IMR-90 (cell line): Measurements from ENCODE around the gene SERPINA4. TPM values are rescaled to one million over a fixed set of nuclear protein-coding genes. Genes with fewer than 3 reads are reported as not detected.

Experiments
- ATAC-seq: fragments of 200-7000 bp; cut with Tn5 transposase; 2 replicates; pipeline ENCODE4 v1.9.1; 2020; ENCODE audit warnings: low read depth, mild to moderate bottlenecking, moderate library complexity
- BruUV-seq: library from RNA; stranded (reverse); fragments of 400-500 nt; replicated peaks from 2 replicates; lab custom pipeline; 2021; lab: Mats Ljungman, UMichigan
- CTCF ChIA-PET: fragments of 300-600 bp; formaldehyde crosslinking; extraction: SDS; loops from one replicate; lab custom pipeline; 2021; ENCODE audit warnings: antibody characterized with exemption; lab: Yijun Ruan, JAX
- POLR2A ChIA-PET: fragments of 300-600 bp; sonication (Branson Sonifier 250); formaldehyde crosslinking; loops from one replicate; lab custom pipeline; 2022; ENCODE audit warnings: antibody characterized with exemption; ENCODE audit not compliant: unreplicated experiment; lab: Charles Lee
- DNase-seq: peaks from one replicate; pipeline ENCODE4 v3.0.0; 2013
- H2AFZ ChIP-seq: replicated peaks from 2 replicates; pipeline ENCODE3; 2013; ENCODE audit warnings: low read length, mild to moderate bottlenecking; ENCODE audit not compliant: poor library complexity
- H2AK5ac ChIP-seq: 2 replicates; pipeline ENCODE4 v1.6.1; 2013; ENCODE audit warnings: low read depth, low read length, inconsistent platforms
- H2AK9ac ChIP-seq: replicated peaks from 2 replicates; pipeline ENCODE3; 2013; ENCODE audit warnings: mild to moderate bottlenecking, low read depth, low read length, moderate library complexity; ENCODE audit not compliant: poor library complexity
- H2BK120ac ChIP-seq: 2 replicates; pipeline ENCODE4 v1.6.1; 2013; ENCODE audit warnings: low read depth, low read length, inconsistent platforms
- H2BK15ac ChIP-seq: 3 replicates; pipeline ENCODE4 v1.6.1; 2013; ENCODE audit warnings: low read depth, low read length, inconsistent platforms
- H2BK20ac ChIP-seq: 2 replicates; pipeline ENCODE4 v1.6.1; 2013; ENCODE audit warnings: low read depth, mild to moderate bottlenecking, inconsistent platforms, low read length, moderate library complexity
- H2BK5ac ChIP-seq: 2 replicates; pipeline ENCODE4 v1.6.1; 2013; ENCODE audit warnings: mild to moderate bottlenecking, low read depth, low read length, inconsistent platforms; ENCODE audit not compliant: poor library complexity, severe bottlenecking
- H3K14ac ChIP-seq: replicated peaks from 2 replicates; pipeline ENCODE4 v1.6.1; 2013; ENCODE audit warnings: low read depth, low read length, inconsistent platforms
- H3K18ac ChIP-seq: 2 replicates; pipeline ENCODE4 v1.6.1; 2013; ENCODE audit warnings: low read depth, low read length, control low read depth
- H3K23ac ChIP-seq: 2 replicates; pipeline ENCODE4 v1.6.1; 2013; ENCODE audit warnings: low read depth, low read length, inconsistent platforms
- H3K27ac ChIP-seq: 2 replicates; pipeline ENCODE4 v1.5.1; 2013; ENCODE audit warnings: mild to moderate bottlenecking, control low read depth, low read length; ENCODE audit not compliant: insufficient read depth
- H3K27me3 ChIP-seq: 2 replicates; pipeline ENCODE4 v1.6.1; 2013; ENCODE audit warnings: low read length; ENCODE audit not compliant: control insufficient read depth, insufficient read depth
- H3K36me3 ChIP-seq: 2 replicates; pipeline ENCODE4 v1.6.1; 2013; ENCODE audit warnings: low read length, mixed read lengths; ENCODE audit not compliant: control insufficient read depth, insufficient read depth
- H3K4ac ChIP-seq: 2 replicates; pipeline ENCODE4 v1.6.1; 2013; ENCODE audit warnings: low read depth, low read length, inconsistent platforms
- H3K4me1 ChIP-seq: 2 replicates; pipeline ENCODE4 v1.6.1; 2013; ENCODE audit warnings: low read length, mixed read lengths; ENCODE audit not compliant: control insufficient read depth, insufficient read depth
- H3K4me2 ChIP-seq: 2 replicates; pipeline ENCODE4 v1.6.1; 2013; ENCODE audit warnings: low read depth, mild to moderate bottlenecking, control low read depth, low read length, moderate library complexity
- H3K4me3 ChIP-seq: 2 replicates; pipeline ENCODE4 v1.5.1; 2013; ENCODE audit warnings: low read depth, mild to moderate bottlenecking, control low read depth, low read length, moderate library complexity; ENCODE audit not compliant: insufficient read depth
- H3K56ac ChIP-seq: 2 replicates; pipeline ENCODE4 v1.6.1; 2013; ENCODE audit warnings: low read length, inconsistent platforms; ENCODE audit not compliant: insufficient read depth; ENCODE audit errors: extremely low read depth
- H3K79me1 ChIP-seq, 2 experiments: 2 replicates each; pipeline ENCODE4 v1.6.1; 2013; ENCODE audit warnings: low read length in 2 of 2, inconsistent platforms in 1 of 2, low read depth in 1 of 2
- H3K9ac ChIP-seq: 2 replicates; pipeline ENCODE4 v1.6.1; 2013; ENCODE audit warnings: low read depth, low read length, control low read depth
- H3K9me1 ChIP-seq: 2 replicates; pipeline ENCODE4 v1.6.1; 2013; ENCODE audit warnings: low read length, inconsistent platforms; ENCODE audit not compliant: insufficient read depth
- H3K9me3 ChIP-seq: 2 replicates; pipeline ENCODE4 v1.6.1; 2013; ENCODE audit warnings: low read length; ENCODE audit not compliant: control insufficient read depth, insufficient read depth
- H4K20me1 ChIP-seq: 2 replicates; pipeline ENCODE4 v1.6.1; 2013; ENCODE audit warnings: low read length, inconsistent platforms; ENCODE audit not compliant: insufficient read depth
- H4K5ac ChIP-seq: 2 replicates; pipeline ENCODE4 v1.6.1; 2013; ENCODE audit warnings: mild to moderate bottlenecking, low read depth, low read length, control low read depth
- H4K8ac ChIP-seq, 2 experiments: 2 replicates each; pipeline ENCODE4 v1.6.1; 2013; ENCODE audit warnings: low read depth in 2 of 2, low read length in 2 of 2, control low read depth in 1 of 2, inconsistent platforms in 1 of 2
- H4K91ac ChIP-seq: 2 replicates; pipeline ENCODE4 v1.6.1; 2013; ENCODE audit warnings: low read depth, low read length, inconsistent platforms; ENCODE audit not compliant: insufficient read depth
- CHD1 ChIP-seq: IDR thresholded peaks from 2 replicates; pipeline ENCODE4 v1.6.1; 2012; ENCODE audit warnings: low read depth, low read length, improper control_type of control experiment
- FOS ChIP-seq: fragments of 150-350 bp; IDR thresholded peaks from 2 replicates; pipeline ENCODE4 v1.6.1; 2016; ENCODE audit warnings: low read depth, low read length
- MAFK ChIP-seq: IDR thresholded peaks from 2 replicates; pipeline ENCODE4 v1.6.1; 2012; ENCODE audit warnings: low read depth, low read length, improper control_type of control experiment
- NFE2L2 ChIP-seq: fragments of 150-350 bp; IDR thresholded peaks from 2 replicates; pipeline ENCODE4 v1.6.1; 2016; ENCODE audit warnings: low read depth, mild to moderate bottlenecking, low read length
- USF2 ChIP-seq: fragments of 150-350 bp; IDR thresholded peaks from 2 replicates; pipeline ENCODE4 v1.6.1; 2017; ENCODE audit warnings: mild to moderate bottlenecking, antibody characterized with exemption, low read length, low read depth
- WGBS, 2 experiments: methylation state at CpG; one replicate each; pipeline versions ENCODE4 v1.1.5 to v1.1.7; 2013; ENCODE audit warnings: missing lambda C conversion rate in 2 of 2; ENCODE audit not compliant: insufficient read length in 1 of 2; ENCODE audit errors: extremely low coverage in 2 of 2; 5-methylcytosine and 5-hydroxymethylcytosine counted together
- dilution Hi-C: fragments of 300-500 bp; cut with HindIII; formaldehyde crosslinking; loops from one replicate; pipeline ENCODE4 v1.14.3; 2018; ENCODE audit warnings: low sequenced_read_pairs; ENCODE audit not compliant: unreplicated experiment
- in situ Hi-C: fragments of 300-500 bp; cut with MboI; formaldehyde crosslinking; loops from 3 replicates; pipeline ENCODE4 v1.14.3; 2019; ENCODE audit warnings: low sequenced_read_pairs, inconsistent platforms, mixed read lengths
- intact Hi-C: fragments of 100-400 bp; cut with micrococcal nuclease; formaldehyde crosslinking; loops from 2 replicates; pipeline ENCODE4 v1.10.0; 2022
- polyA plus RNA-seq, 3 experiments: library from polyadenylated mRNA; depleted of rRNA; stranded (reverse); fragments of >200 nt; gene quantifications; 2 replicates each; pipeline ENCODE4 v1.2.3, GENCODE V29; 2012; ENCODE audit warnings: low replicate concordance in 1 of 3
- total RNA-seq: library from RNA; depleted of rRNA; stranded (reverse); fragments of >200 nt; gene quantifications from 2 replicates; pipeline ENCODE4 v1.2.3, GENCODE V29; 2012

The SERPINA4 gene
- total and polyA plus RNA-seq, 2 of the 4 experiments (the other 2 are of a cell fraction) = not detected

DNA sequence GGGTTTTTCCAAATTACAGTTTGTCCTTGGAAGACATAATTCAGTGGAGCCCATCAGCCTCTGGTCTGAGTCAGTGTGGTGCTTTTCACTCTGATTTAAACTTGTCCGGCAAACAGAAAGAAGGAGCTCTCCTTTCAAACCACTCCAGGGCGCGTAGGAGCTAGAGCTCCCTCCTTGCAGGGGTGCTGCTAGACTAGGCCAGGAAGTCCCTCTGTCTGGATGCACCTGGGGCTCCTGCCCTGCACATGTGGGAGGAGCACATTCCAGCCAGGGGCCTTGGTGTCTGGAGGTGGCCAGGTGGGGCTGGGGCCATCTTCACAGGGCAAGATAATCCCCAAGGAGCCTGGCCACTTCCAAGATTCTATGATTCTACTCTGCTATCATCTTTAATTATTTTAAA is 54.0 kb downstream of the SERPINA4 start:
- in situ Hi-C loops = no loop called here
- H3K14ac ChIP-seq = no peak overlapping the region
- CTCF ChIA-PET = no interaction called here

More for the DNA sequence above, 54.0 kb downstream of the SERPINA4 start:
- no peak overlapping the region for H4K8ac ChIP-seq
- no peak overlapping the region for H3K4me2 ChIP-seq
- H3K9me3 ChIP-seq = peaks cover 27% of the 10 kb centered on the region
- H2AK5ac ChIP-seq = no peak overlapping the region
- no peak overlapping the region for H2AK9ac ChIP-seq
- H2BK5ac ChIP-seq = no peak overlapping the region
- no peak overlapping the region for H3K18ac ChIP-seq
- no peak overlapping the region for H2BK15ac ChIP-seq
- no TSS peak for BruUV-seq
- no peak overlapping the region for H3K27ac ChIP-seq
- no CpG with 5 or more reads among the region's 3 CpGs for WGBS, 2 experiments
- ATAC-seq = no peak
- H3K4me3 ChIP-seq = no peak overlapping the region
- H2BK20ac ChIP-seq = no peak overlapping the region
- DNase-seq = no peak
- no peak overlapping the region for H3K9ac ChIP-seq
- no peak for TF ChIP-seq USF2
- no peak for TF ChIP-seq MAFK
- no peak for TF ChIP-seq CHD1
- TF ChIP-seq NFE2L2 = no peak
- no peak for TF ChIP-seq FOS
- no peaks in the 10 kb centered on the region for H3K9me1 ChIP-seq
- no peaks in the 10 kb centered on the region for H3K27me3 ChIP-seq
- intact Hi-C loops = no loop called here
- H2BK120ac ChIP-seq = no peak overlapping the region
- H4K20me1 ChIP-seq = no peaks in the 10 kb centered on the region
- POLR2A ChIA-PET = no interaction called here
- no peak overlapping the region for H3K56ac ChIP-seq
- no peak overlapping the region for H4K91ac ChIP-seq
- H2AFZ ChIP-seq = no peak overlapping the region
- H3K4ac ChIP-seq = no peak overlapping the region
- no peak overlapping the region for H3K23ac ChIP-seq
- dilution Hi-C loops = no loop called here
- H3K79me1 ChIP-seq = no peaks in the 10 kb centered on the region
- H4K5ac ChIP-seq = no peak overlapping the region
- H3K4me1 ChIP-seq = peaks cover 10% of the 10 kb centered on the region
- H3K36me3 ChIP-seq = no peaks in the 10 kb centered on the region
